H1 (cell line): ENCODE results near the gene PDE4D. TPM values are rescaled to one million over a fixed set of nuclear protein-coding genes. Genes with fewer than 3 reads are reported as not detected.
A peak's percentile ranks its signal among the peaks of the same experiment; 100 is the strongest.

Experiments used
- CTCF ChIA-PET: fragments of 300-600 bp; sonication (Branson Sonifier 250); formaldehyde crosslinking; loops from one replicate; lab custom pipeline; 2021; ENCODE audit not compliant: partially characterized antibody; lab: Charles Lee
- POLR2A ChIA-PET: fragments of 300-600 bp; sonication (Branson Sonifier 250); formaldehyde crosslinking; loops from one replicate; lab custom pipeline; 2021; ENCODE audit warnings: inconsistent platforms; ENCODE audit not compliant: partially characterized antibody; lab: Charles Lee
- DNase-seq, 2 experiments: peaks; one replicate each; pipeline versions ENCODE4 v3.0.0 to v3.0.0-alpha.2; 2010 to 2022; ENCODE audit warnings: low spot score in 2 of 2, low read depth in 1 of 2, mixed read lengths in 1 of 2
- FAIRE-seq: peaks from 2 replicates; lab custom pipeline; 2011; peaks lifted over from hg19 to GRCh38; lab: Jason Lieb, UNC
- H2AFZ ChIP-seq: 2 replicates; pipeline ENCODE4 v1.8.1; 2012; ENCODE audit warnings: low read length, inconsistent platforms
- H2AK5ac ChIP-seq: 2 replicates; pipeline ENCODE4 v1.6.1; 2013; ENCODE audit warnings: low read depth, low read length
- H2BK120ac ChIP-seq: replicated peaks from 2 replicates; pipeline ENCODE3; 2013; ENCODE audit warnings: low read depth, low read length, inconsistent platforms
- H2BK12ac ChIP-seq: 2 replicates; pipeline ENCODE4 v1.6.1; 2013; ENCODE audit warnings: low read depth, low read length
- H2BK15ac ChIP-seq: 2 replicates; pipeline ENCODE4 v1.6.1; 2013; ENCODE audit warnings: low read length
- H2BK20ac ChIP-seq: 2 replicates; pipeline ENCODE4 v1.6.1; 2013; ENCODE audit warnings: low read length
- H2BK5ac ChIP-seq: 2 replicates; pipeline ENCODE4 v1.6.1; 2013; ENCODE audit warnings: low read depth, low read length
- H3K14ac ChIP-seq: 2 replicates; pipeline ENCODE4 v1.6.1; 2013; ENCODE audit warnings: inconsistent platforms; ENCODE audit not compliant: insufficient read length
- H3K18ac ChIP-seq: 2 replicates; pipeline ENCODE4 v1.6.1; 2013; ENCODE audit warnings: low read length; ENCODE audit errors: extremely low read depth
- H3K23ac ChIP-seq: 2 replicates; pipeline ENCODE4 v1.6.1; 2013; ENCODE audit warnings: inconsistent platforms; ENCODE audit not compliant: insufficient read length
- H3K23me2 ChIP-seq: 2 replicates; pipeline ENCODE4 v1.6.1; 2013; ENCODE audit warnings: low read depth, low read length
- H3K27ac ChIP-seq: 2 replicates; pipeline ENCODE4 v1.6.1; 2011; ENCODE audit warnings: low read depth, low read length, inconsistent platforms
- H3K27me3 ChIP-seq, 4 experiments: replicated peaks in 1 of 4; 1 replicate in 1 of 4; 2 replicates in 3 of 4; pipeline versions ENCODE4 v1.6.1 to v1.8.1; 2011 to 2013; ENCODE audit warnings: low read length in 3 of 4, mild to moderate bottlenecking in 3 of 4, inconsistent platforms in 2 of 4, mixed read lengths in 2 of 4, moderate library complexity in 1 of 4; ENCODE audit not compliant: control insufficient read depth in 3 of 4, insufficient read depth in 3 of 4; ENCODE audit errors: extremely low read depth in 1 of 4
- H3K36me3 ChIP-seq, 4 experiments: 2 replicates each; pipeline versions ENCODE4 v1.6.1 to v1.8.1; 2011 to 2013; ENCODE audit warnings: mild to moderate bottlenecking in 4 of 4, low read length in 3 of 4, moderate library complexity in 2 of 4, control low read depth in 1 of 4, inconsistent platforms in 1 of 4; ENCODE audit not compliant: insufficient read depth in 4 of 4, control insufficient read depth in 2 of 4
- H3K4ac ChIP-seq: replicated peaks from 2 replicates; pipeline ENCODE3; 2013; ENCODE audit warnings: low read length, low read depth, mixed read lengths, inconsistent platforms; ENCODE audit not compliant: insufficient read length
- H3K4me1 ChIP-seq, 4 experiments: replicated peaks in 1 of 4; 1 replicate in 1 of 4; 2 replicates in 3 of 4; pipeline versions ENCODE4 v1.6.1 to v1.8.1; 2011 to 2013; ENCODE audit warnings: low read length in 3 of 4, inconsistent platforms in 2 of 4, mixed read lengths in 1 of 4; ENCODE audit not compliant: insufficient read depth in 4 of 4, control insufficient read depth in 3 of 4
- H3K4me2 ChIP-seq, 2 experiments: 2 replicates each; pipeline versions ENCODE4 v1.6.1 to v1.8.1; 2011 to 2013; ENCODE audit warnings: low read depth in 2 of 2, low read length in 2 of 2, control low read depth in 1 of 2, inconsistent platforms in 1 of 2, mild to moderate bottlenecking in 1 of 2; ENCODE audit not compliant: insufficient read depth in 1 of 2
- H3K4me3 ChIP-seq, 4 experiments: fragments of 200-600, 300-600 bp in 1 of 4; sonication (generic), shearing (Covaris generic), sonication (Bioruptor Twin) in 1 of 4; 2 replicates each; pipeline versions ENCODE4 v1.5.1 to v1.8.1; 2011 to 2016; ENCODE audit warnings: low read length in 4 of 4, low read depth in 3 of 4, control low read depth in 2 of 4, inconsistent platforms in 2 of 4, mild to moderate bottlenecking in 2 of 4, mixed read lengths in 1 of 4, moderate library complexity in 1 of 4; ENCODE audit not compliant: insufficient read depth in 2 of 4; ENCODE audit errors: extremely low read depth in 1 of 4
- H3K56ac ChIP-seq: replicated peaks from 2 replicates; pipeline ENCODE3; 2013; ENCODE audit warnings: low read depth, mild to moderate bottlenecking, mixed read lengths, low read length, inconsistent platforms; ENCODE audit not compliant: insufficient read length
- H3K79me1 ChIP-seq: 2 replicates; pipeline ENCODE4 v1.6.1; 2013; ENCODE audit warnings: low read depth, low read length, control low read depth
- H3K79me2 ChIP-seq, 2 experiments: 2 replicates each; pipeline versions ENCODE4 v1.6.1 to v1.8.1; 2012 to 2013; ENCODE audit warnings: low read length in 2 of 2, mild to moderate bottlenecking in 2 of 2, inconsistent platforms in 1 of 2; ENCODE audit not compliant: insufficient read depth in 2 of 2, control insufficient read depth in 1 of 2
- H3K9ac ChIP-seq, 4 experiments: replicated peaks in 1 of 4; 1 replicate in 1 of 4; 2 replicates in 3 of 4; pipeline versions ENCODE4 v1.6.1 to v1.8.1; 2011 to 2013; ENCODE audit warnings: low read depth in 3 of 4, low read length in 3 of 4, control low read depth in 2 of 4, mild to moderate bottlenecking in 2 of 4, moderate library complexity in 2 of 4, inconsistent platforms in 1 of 4; ENCODE audit errors: extremely low read depth in 1 of 4
- H3K9me3 ChIP-seq, 2 experiments: 2 replicates each; pipeline versions ENCODE4 v1.6.1 to v1.8.1; 2012 to 2013; ENCODE audit warnings: mild to moderate bottlenecking in 2 of 2, moderate library complexity in 2 of 2, control low read depth in 1 of 2, inconsistent platforms in 1 of 2, low read depth in 1 of 2, low read length in 1 of 2, mixed read lengths in 1 of 2; ENCODE audit not compliant: insufficient read depth in 2 of 2
- H4K20me1 ChIP-seq, 2 experiments: replicated peaks in 1 of 2; 2 replicates each; pipeline versions ENCODE3 to v1.8.1; 2011 to 2013; ENCODE audit warnings: inconsistent platforms in 2 of 2, low read length in 2 of 2, mild to moderate bottlenecking in 1 of 2; ENCODE audit not compliant: insufficient read depth in 2 of 2, control insufficient read depth in 1 of 2
- H4K5ac ChIP-seq: 2 replicates; pipeline ENCODE4 v1.6.1; 2013; ENCODE audit warnings: low read length, low read depth, mixed read lengths, inconsistent platforms; ENCODE audit not compliant: insufficient read length
- H4K8ac ChIP-seq: 2 replicates; pipeline ENCODE4 v1.8.0; 2013; ENCODE audit warnings: mild to moderate bottlenecking, moderate library complexity, low read length, inconsistent platforms; ENCODE audit not compliant: insufficient read depth; ENCODE audit errors: extremely low read depth
- H4K91ac ChIP-seq: replicated peaks from 2 replicates; pipeline ENCODE3; 2013; ENCODE audit warnings: low read length, mixed read lengths, inconsistent platforms; ENCODE audit not compliant: insufficient read length
- BACH1 ChIP-seq: IDR thresholded peaks from 2 replicates; pipeline ENCODE4 v1.6.1; 2012; ENCODE audit warnings: low read length, improper control_type of control experiment
- POLR2A ChIP-seq, 2 experiments: IDR thresholded peaks; 1 replicate in 1 of 2; 2 replicates in 1 of 2; pipeline ENCODE4 v1.6.1; 2011; ENCODE audit warnings: low read depth in 2 of 2, low read length in 2 of 2, mild to moderate bottlenecking in 2 of 2; ENCODE audit errors: control extremely low read depth in 1 of 2
- WGBS, 2 experiments: shearing (Covaris generic) in 1 of 2; methylation state at CpG; one replicate each; pipeline versions ENCODE4 v1.1.6 to v1.1.7; 2013 to 2015; ENCODE audit warnings: low lambda C conversion rate in 2 of 2, mixed read lengths in 2 of 2, inconsistent platforms in 1 of 2, low coverage in 1 of 2, missing lambda C conversion rate in 1 of 2; ENCODE audit not compliant: insufficient replicate concordance in 2 of 2, insufficient coverage in 1 of 2, insufficient read length in 1 of 2; ENCODE audit errors: extremely low coverage in 1 of 2, missing lambda C conversion rate in 1 of 2; 5-methylcytosine and 5-hydroxymethylcytosine counted together
- polyA plus RNA-seq, 7 experiments: library from polyadenylated mRNA; depleted of rRNA in 3 of 7; stranded (reverse) in 5 of 7; unstranded in 2 of 7; fragments of >200 nt in 5 of 7; fragments of 200-250 nt in 2 of 7; gene quantifications; 1 replicate in 5 of 7; 2 replicates in 1 of 7; 4 replicates in 1 of 7; pipeline versions ENCODE4 v1.2.1 to v1.2.3, GENCODE V29; 2011 to 2013; ENCODE audit warnings: missing spikeins in 2 of 7, mixed read lengths in 2 of 7
- total RNA-seq: library from RNA; stranded (reverse); fragmentation: NEBNext Ultra II Directional; extraction: Animal tissue kit (Norgen Biotek cat#: 25700); gene quantifications from 2 replicates; pipeline ENCODE4 v1.2.1, GENCODE V29; 2021

Gene PDE4D
- total and polyA plus RNA-seq, 2 of the 8 experiments (the other 6 are each of a cell fraction or from before 2014, with no cell fraction given), result 2.3 to 3.7 TPM

GRCh38 chr5:58940446-58940845, 953.1 kb downstream of the PDE4D start:
- H2AK5ac ChIP-seq, result no peak overlapping the region
- DNase-seq (no peak), FAIRE-seq (no peak)
- no peaks in the 10 kb centered on the region for H3K79me1 ChIP-seq
- whole genome bisulfite sequencing, 2 experiments, result 89% methylated on average over 2 of the region's 2 CpGs; no CpG with 5 or more reads in 1 of the 2 experiments
- H3K56ac ChIP-seq, result no peak overlapping the region
- H3K4me3 ChIP-seq, result no peak overlapping the region
- H2BK20ac ChIP-seq, result no peak overlapping the region
- H2BK12ac ChIP-seq, result no peak overlapping the region
- peaks cover 0 to 11% of the 10 kb centered on the region in 2 experiments; a peak in 1 of 4 replicates for H3K9me3 ChIP-seq
- H3K36me3 ChIP-seq, result no peaks in the 10 kb centered on the region
- TF ChIP-seq POLR2A (IDR thresholded peaks at IDR 0.05; ENCODE audit: control extremely low read depth in 1 of 2, low read depth in 2 of 2, low read length in 2 of 2) (no peak), BACH1 (0 out of 2 replicates have a peak, but pooled peaks have one; percentile 13)
- CTCF ChIA-PET, result interaction anchor here (1.3 to 1.6 kb wide), 3 partner anchors 18 to 44 kb away, joined by 3 to 5 read pairs (median 4); no protein-coding TSS in a partner anchor
- H4K5ac ChIP-seq, result no peak overlapping the region
- no peak overlapping the region for H3K4me2 ChIP-seq
- peaks cover 0 to 7% (median 0%) of the 10 kb centered on the region in 4 experiments; a peak in 2 of 7 replicates for H3K4me1 ChIP-seq
- no peak overlapping the region for H4K91ac ChIP-seq
- no peak overlapping the region for H4K8ac ChIP-seq
- H2BK5ac ChIP-seq, result no peak overlapping the region
- H3K18ac ChIP-seq, result no peak overlapping the region
- H3K23me2 ChIP-seq, result no peaks in the 10 kb centered on the region
- H3K9ac ChIP-seq, result no peak overlapping the region
- H3K27me3 ChIP-seq, result no peaks in the 10 kb centered on the region
- no peak overlapping the region for H2BK15ac ChIP-seq
- POLR2A ChIA-PET, result no interaction called here
- no peak overlapping the region for H3K4ac ChIP-seq
- H2AFZ ChIP-seq, result no peak overlapping the region; the same call in 1 of the 2 replicates
- H2BK120ac ChIP-seq, result no peak overlapping the region
- no peak overlapping the region for H3K14ac ChIP-seq
- no peak overlapping the region for H3K23ac ChIP-seq
- H3K27ac ChIP-seq, result no peak overlapping the region
- H3K79me2 ChIP-seq, result no peaks in the 10 kb centered on the region
- H4K20me1 ChIP-seq, result no peaks in the 10 kb centered on the region
